Peyer's patch (tissue), 4 donors: ENCODE results near the gene BPIFB6.

Source experiments
- POLR2A ChIP-seq, 2 donors: fragments of 450-650 bp; IDR thresholded peaks; one replicate each; pipeline ENCODE4 v1.5.1; 2017; ENCODE audit warnings: antibody characterized with exemption in 2 of 2, mild to moderate bottlenecking in 2 of 2, moderate library complexity in 2 of 2
- TF ChIP-seq, protein P1 (sequence below), 6 experiments: fragments of 450-650 bp in 4 of 6; fragments of 200-600 bp in 2 of 6; sonication (generic) in 1 of 6; IDR thresholded peaks; one replicate each; pipeline ENCODE4 v1.5.1; 2017 to 2019; ENCODE audit warnings: antibody characterized with exemption in 6 of 6, mild to moderate bottlenecking in 3 of 6, moderate library complexity in 1 of 6

GRCh38 chr20:32995802-32996201, 35.6 kb upstream of the BPIFB6 start:
- TF ChIP-seq, protein P1, sequence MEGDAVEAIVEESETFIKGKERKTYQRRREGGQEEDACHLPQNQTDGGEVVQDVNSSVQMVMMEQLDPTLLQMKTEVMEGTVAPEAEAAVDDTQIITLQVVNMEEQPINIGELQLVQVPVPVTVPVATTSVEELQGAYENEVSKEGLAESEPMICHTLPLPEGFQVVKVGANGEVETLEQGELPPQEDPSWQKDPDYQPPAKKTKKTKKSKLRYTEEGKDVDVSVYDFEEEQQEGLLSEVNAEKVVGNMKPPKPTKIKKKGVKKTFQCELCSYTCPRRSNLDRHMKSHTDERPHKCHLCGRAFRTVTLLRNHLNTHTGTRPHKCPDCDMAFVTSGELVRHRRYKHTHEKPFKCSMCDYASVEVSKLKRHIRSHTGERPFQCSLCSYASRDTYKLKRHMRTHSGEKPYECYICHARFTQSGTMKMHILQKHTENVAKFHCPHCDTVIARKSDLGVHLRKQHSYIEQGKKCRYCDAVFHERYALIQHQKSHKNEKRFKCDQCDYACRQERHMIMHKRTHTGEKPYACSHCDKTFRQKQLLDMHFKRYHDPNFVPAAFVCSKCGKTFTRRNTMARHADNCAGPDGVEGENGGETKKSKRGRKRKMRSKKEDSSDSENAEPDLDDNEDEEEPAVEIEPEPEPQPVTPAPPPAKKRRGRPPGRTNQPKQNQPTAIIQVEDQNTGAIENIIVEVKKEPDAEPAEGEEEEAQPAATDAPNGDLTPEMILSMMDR (IDR thresholded peaks at IDR 0.05) = no peak
- no peak for TF ChIP-seq POLR2A (IDR thresholded peaks at IDR 0.05)
